ENCODE measurements around the gene IFNL3.

IFNL3 gene

GRCh38 chr19:39262496-39262895, 17.7 kb upstream of the IFNL3 start:
- DNase-seq (ENCODE audit: low read depth), result no peak
- TF ChIP-seq CTCF (IDR thresholded peaks at IDR 0.05; ENCODE audit: control insufficient read depth, insufficient read depth, low read depth, low read length, missing control alignments), result no peak

GRCh38 chr19:39261704-39262103, 16.9 kb upstream of the IFNL3 start:
- H3K4me3 ChIP-seq (ENCODE audit: control insufficient read depth, low read depth, low read length), result no peak overlapping the region
- no peak for TF ChIP-seq CTCF (IDR thresholded peaks at IDR 0.05; ENCODE audit: control insufficient read depth, insufficient read depth, low read depth, low read length, missing control alignments)
- no peak for DNase-seq (ENCODE audit: low read depth)

More at GRCh38 chr19:39262496-39262895, 17.7 kb upstream of the IFNL3 start:
- H3K4me3 ChIP-seq (ENCODE audit: control insufficient read depth, low read depth, low read length), result no peak overlapping the region

GRCh38 chr19:39257227-39257626, 12.4 kb upstream of the IFNL3 start:
- H3K4me3 ChIP-seq (ENCODE audit: control insufficient read depth, low read depth, low read length), result no peak overlapping the region
- no peak for DNase-seq (ENCODE audit: low read depth)
- TF ChIP-seq CTCF (IDR thresholded peaks at IDR 0.05; ENCODE audit: control insufficient read depth, insufficient read depth, low read depth, low read length, missing control alignments), result no peak

GRCh38 chr19:39254531-39255345, 9.9 kb upstream of the IFNL3 start:
- no peak for DNase-seq (ENCODE audit: low read depth)
- no peak for TF ChIP-seq CTCF (IDR thresholded peaks at IDR 0.05; ENCODE audit: control insufficient read depth, insufficient read depth, low read depth, low read length, missing control alignments)
- no peak overlapping the region for H3K4me3 ChIP-seq (ENCODE audit: control insufficient read depth, low read depth, low read length)

- no peak overlapping the region for H3K4me3 ChIP-seq (ENCODE audit: control insufficient read depth, low read depth, low read length)
- no peak for DNase-seq (ENCODE audit: low read depth)
- no peak for TF ChIP-seq CTCF (IDR thresholded peaks at IDR 0.05; ENCODE audit: control insufficient read depth, insufficient read depth, low read depth, low read length, missing control alignments)
These were observed 8.8 kb upstream of the IFNL3 start for GRCh38 chr19:39253374-39254149.

- TF ChIP-seq CTCF (IDR thresholded peaks at IDR 0.05; ENCODE audit: control insufficient read depth, insufficient read depth, low read depth, low read length, missing control alignments), result no peak
These were observed 7.7 kb upstream of the IFNL3 start for GRCh38 chr19:39252458-39252857.

More at GRCh38 chr19:39252458-39252857, 7.7 kb upstream of the IFNL3 start:
- no peak overlapping the region for H3K4me3 ChIP-seq (ENCODE audit: control insufficient read depth, low read depth, low read length)
- no peak for DNase-seq (ENCODE audit: low read depth)
